Activated CD8-positive, alpha-beta T cell treated with anti-CD3 and anti-CD28 coated beads for 36 hours (primary cell): ENCODE data around the gene TTR. TPM values are rescaled to one million over a fixed set of nuclear protein-coding genes. Genes with fewer than 3 reads are reported as not detected.
A peak's percentile ranks its signal among the peaks of the same experiment; 100 is the strongest.

Source experiments
- ATAC-seq: fragments of 200-7000 bp; cut with Tn5 transposase; one replicate; pipeline ENCODE4 v1.10.0; 2021; ENCODE audit warnings: mild to moderate bottlenecking, moderate library complexity
- CTCF ChIA-PET: fragments of 350-600 bp; sonication (Branson Sonifier 250); formaldehyde crosslinking; loops from one replicate; lab custom pipeline; 2021; ENCODE audit warnings: antibody characterized with exemption; lab: Charles Lee
- POLR2A ChIA-PET: fragments of 350-600 bp; sonication (Branson Sonifier 250); formaldehyde crosslinking; loops from one replicate; lab custom pipeline; 2021; ENCODE audit warnings: antibody characterized with exemption; lab: Charles Lee
- DNase-seq: peaks from one replicate; pipeline ENCODE4 v3.0.0-alpha.2; 2020
- H3K27ac Mint-ChIP-seq: one replicate; pipeline ENCODE4 v1.8.0; 2021; ENCODE audit warnings: mild to moderate bottlenecking, mixed read lengths
- H3K27me3 Mint-ChIP-seq: one replicate; pipeline ENCODE4 v1.8.0; 2021; ENCODE audit warnings: mixed read lengths
- H3K36me3 Mint-ChIP-seq: one replicate; pipeline ENCODE4 v1.8.0; 2021; ENCODE audit warnings: low read depth, mixed read lengths
- H3K4me1 Mint-ChIP-seq: one replicate; pipeline ENCODE4 v1.8.0; 2021; ENCODE audit warnings: low read depth, mixed read lengths
- H3K4me3 Mint-ChIP-seq: one replicate; pipeline ENCODE4 v1.8.0; 2021; ENCODE audit warnings: mild to moderate bottlenecking, moderate library complexity, mixed read lengths
- H3K9me3 Mint-ChIP-seq: one replicate; pipeline ENCODE4 v1.8.0; 2021; ENCODE audit warnings: mixed read lengths
- intact Hi-C: fragments of 100-400 bp; cut with micrococcal nuclease; formaldehyde crosslinking; loops from one replicate; pipeline ENCODE4 v1.10.0; 2022
- total RNA-seq, 2 experiments: library from RNA; stranded (reverse); gene quantifications; one replicate each; pipeline ENCODE4 v1.2.3, GENCODE V29; 2021
- TF ChIP-seq, protein P1 (sequence below): fragments of 200-600 bp; IDR thresholded peaks from one replicate; pipeline ENCODE4 v1.8.0; 2022; ENCODE audit warnings: antibody characterized with exemption, mild to moderate bottlenecking

TTR gene
- total RNA-seq, 2 experiments from 2014 or later = not detected

DNA sequence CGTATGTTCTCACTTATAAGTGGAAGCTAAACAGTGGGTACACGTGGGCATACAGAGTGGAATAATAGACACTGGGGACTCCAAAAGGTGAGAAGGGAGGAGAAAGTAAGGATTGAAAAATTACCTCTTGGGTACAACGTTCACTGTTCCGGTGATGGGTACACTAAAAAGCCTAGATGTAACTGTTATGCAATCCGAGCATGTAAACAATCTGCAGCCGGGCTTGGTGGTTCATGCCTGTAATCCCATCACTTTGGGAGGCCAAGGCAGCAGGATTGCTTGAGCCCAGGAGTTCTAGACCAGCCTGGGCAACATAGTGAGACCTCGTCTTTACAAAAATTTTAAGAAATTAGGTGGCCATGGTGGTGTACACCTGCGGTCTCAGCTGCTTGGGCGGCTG, 33.1 kb upstream of the TTR start:
- Mint-ChIP-seq H3K9me3 (no peaks in the 10 kb centered on the region), H3K36me3 (no peaks in the 10 kb centered on the region), H3K4me1 (no peaks in the 10 kb centered on the region), H3K27ac (no peak overlapping the region), H3K27me3 (peaks cover 4% of the 10 kb centered on the region), H3K4me3 (no peak overlapping the region)
- ChIA-PET POLR2A (no interaction called here), CTCF (interaction anchor here (7.4 kb wide), 1 partner anchor 165 kb away, joined by 94 read pairs; no protein-coding TSS in a partner anchor)
- TF ChIP-seq, protein P1, sequence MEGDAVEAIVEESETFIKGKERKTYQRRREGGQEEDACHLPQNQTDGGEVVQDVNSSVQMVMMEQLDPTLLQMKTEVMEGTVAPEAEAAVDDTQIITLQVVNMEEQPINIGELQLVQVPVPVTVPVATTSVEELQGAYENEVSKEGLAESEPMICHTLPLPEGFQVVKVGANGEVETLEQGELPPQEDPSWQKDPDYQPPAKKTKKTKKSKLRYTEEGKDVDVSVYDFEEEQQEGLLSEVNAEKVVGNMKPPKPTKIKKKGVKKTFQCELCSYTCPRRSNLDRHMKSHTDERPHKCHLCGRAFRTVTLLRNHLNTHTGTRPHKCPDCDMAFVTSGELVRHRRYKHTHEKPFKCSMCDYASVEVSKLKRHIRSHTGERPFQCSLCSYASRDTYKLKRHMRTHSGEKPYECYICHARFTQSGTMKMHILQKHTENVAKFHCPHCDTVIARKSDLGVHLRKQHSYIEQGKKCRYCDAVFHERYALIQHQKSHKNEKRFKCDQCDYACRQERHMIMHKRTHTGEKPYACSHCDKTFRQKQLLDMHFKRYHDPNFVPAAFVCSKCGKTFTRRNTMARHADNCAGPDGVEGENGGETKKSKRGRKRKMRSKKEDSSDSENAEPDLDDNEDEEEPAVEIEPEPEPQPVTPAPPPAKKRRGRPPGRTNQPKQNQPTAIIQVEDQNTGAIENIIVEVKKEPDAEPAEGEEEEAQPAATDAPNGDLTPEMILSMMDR = no peak
- intact Hi-C loops = loop anchor here (5.0 kb wide), 1 partner anchor 259 kb away; no protein-coding TSS in a partner anchor
- ATAC-seq = no peak
- DNase-seq = no peak

DNA sequence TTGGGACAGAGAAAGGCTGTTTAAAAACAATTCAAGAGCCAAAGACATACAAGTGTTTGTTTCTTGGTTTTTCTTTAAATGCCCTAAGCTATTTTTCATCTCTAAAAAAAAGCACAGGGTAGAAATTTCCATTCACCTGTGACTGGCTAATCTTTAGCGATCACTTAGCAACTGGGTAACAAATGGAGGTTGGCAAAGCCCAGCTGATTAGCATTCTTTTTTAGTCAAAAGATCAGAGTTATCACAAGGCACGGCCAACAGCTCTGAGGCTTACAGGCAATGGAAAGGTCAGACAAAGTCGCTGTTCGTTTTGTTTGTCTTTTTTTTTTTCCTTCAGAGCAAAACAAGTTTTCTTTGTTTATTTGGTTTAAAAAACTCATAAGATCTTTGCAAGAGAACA, 29.0 kb upstream of the TTR start:
- CTCF ChIA-PET = interaction anchor here (1.3 to 3.0 kb wide), 2 partner anchors 138 to 160 kb away, joined by 3 to 14 read pairs; no protein-coding TSS in a partner anchor
- POLR2A ChIA-PET = no interaction called here
- DNase-seq (no peak), ATAC-seq (no peak)
- H3K4me3 Mint-ChIP-seq = no peak overlapping the region
- H3K4me1 Mint-ChIP-seq = no peaks in the 10 kb centered on the region
- H3K9me3 Mint-ChIP-seq = no peaks in the 10 kb centered on the region
- peaks cover 4% of the 10 kb centered on the region for H3K27me3 Mint-ChIP-seq
- no peak overlapping the region for H3K27ac Mint-ChIP-seq
- intact Hi-C loops = no loop called here
- TF ChIP-seq, protein P1 = no peak
- H3K36me3 Mint-ChIP-seq = no peaks in the 10 kb centered on the region

DNA sequence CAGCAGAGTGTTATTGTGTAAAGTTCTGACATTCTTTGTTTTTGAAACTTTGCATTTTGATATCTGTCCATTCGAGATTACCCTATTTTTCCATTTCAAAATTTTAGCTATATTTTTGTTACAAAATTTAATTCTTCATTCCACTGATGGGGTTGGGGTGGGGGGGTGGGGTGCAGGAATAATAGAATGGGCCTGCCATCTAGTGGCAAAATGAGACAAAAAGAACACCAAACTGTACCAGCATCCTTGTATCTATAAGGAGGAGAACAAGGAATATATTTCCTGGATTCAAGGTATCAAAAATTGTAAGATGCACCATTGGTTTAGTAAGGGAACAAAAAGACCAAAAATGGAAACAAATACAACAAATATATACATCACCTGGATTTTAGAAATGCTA, 27.9 kb upstream of the TTR start:
- no peak overlapping the region for H3K4me3 Mint-ChIP-seq
- DNase-seq = no peak
- intact Hi-C loops = no loop called here
- ChIA-PET CTCF (interaction anchor here (0.7 to 3.0 kb wide), 6 partner anchors 8 to 328 kb away, joined by 3 to 14 read pairs (median 4); no protein-coding TSS in a partner anchor), POLR2A (no interaction called here)
- ATAC-seq = no peak
- H3K36me3 Mint-ChIP-seq = no peaks in the 10 kb centered on the region
- no peaks in the 10 kb centered on the region for H3K9me3 Mint-ChIP-seq
- peaks cover 4% of the 10 kb centered on the region for H3K27me3 Mint-ChIP-seq
- TF ChIP-seq, protein P1 = peak; percentile 12
- H3K27ac Mint-ChIP-seq = no peak overlapping the region
- no peaks in the 10 kb centered on the region for H3K4me1 Mint-ChIP-seq

DNA sequence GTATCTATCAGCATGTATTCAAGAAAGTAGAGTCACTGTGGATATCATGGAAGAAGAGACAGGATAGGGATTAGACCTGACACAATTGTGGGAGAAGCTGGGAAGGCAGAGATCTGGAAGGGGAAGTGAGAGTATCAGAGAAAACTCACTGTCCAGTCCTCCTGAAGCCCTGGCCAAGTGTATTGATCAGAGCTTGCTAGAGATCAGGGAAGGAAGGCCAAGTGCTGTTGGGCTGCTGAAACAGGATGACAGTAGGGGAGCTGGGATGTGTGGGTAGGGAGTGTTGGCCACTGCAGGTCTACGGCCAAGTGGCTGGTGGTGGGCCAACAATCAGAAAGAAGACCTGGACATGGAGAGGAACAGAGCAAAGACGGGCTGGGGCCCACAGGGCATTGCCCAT, 26.3 kb upstream of the TTR start:
- no peak for ATAC-seq

DNA sequence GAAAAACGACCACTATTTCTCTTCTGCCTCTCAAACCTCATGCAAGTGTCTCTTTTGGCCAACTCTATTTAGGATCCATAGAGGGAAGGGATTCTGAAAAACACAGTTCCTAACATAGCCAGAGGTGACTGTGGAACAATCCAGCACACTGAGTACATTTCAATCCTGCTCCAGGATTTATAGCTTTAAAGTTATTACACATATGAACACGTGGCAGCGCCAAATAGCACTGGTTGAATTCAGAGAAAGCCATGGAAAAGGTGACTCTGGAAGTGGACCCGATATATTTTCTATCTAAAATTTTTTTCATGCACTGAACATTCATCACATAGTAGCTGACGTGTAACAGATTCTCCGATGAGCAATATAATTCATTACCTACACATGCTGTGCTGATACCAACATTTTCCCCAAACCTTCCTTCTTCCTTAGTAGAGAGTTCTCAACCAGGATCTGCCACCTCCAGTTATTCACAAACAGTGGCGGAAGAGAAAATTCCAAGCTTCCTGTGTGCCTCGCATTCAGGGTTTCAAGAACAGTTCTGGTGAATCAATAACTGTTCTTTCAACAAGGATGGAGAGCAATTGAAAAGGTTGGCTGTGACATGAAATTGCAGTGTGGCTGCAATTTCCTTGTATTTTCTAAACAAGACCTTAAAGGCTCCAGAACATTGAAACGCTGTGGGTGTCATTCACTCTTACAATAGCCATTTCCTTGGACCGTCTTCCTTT, 25.7 kb upstream of the TTR start:
- intact Hi-C loops = no loop called here
- Mint-ChIP-seq H3K9me3 (no peaks in the 10 kb centered on the region), H3K36me3 (no peaks in the 10 kb centered on the region), H3K4me1 (no peaks in the 10 kb centered on the region), H3K27ac (no peak overlapping the region), H3K27me3 (peaks cover 4% of the 10 kb centered on the region), H3K4me3 (no peak overlapping the region)
- ChIA-PET CTCF (no interaction called here), POLR2A (no interaction called here)
- DNase-seq = no peak
- TF ChIP-seq, protein P1 = no peak
- no peak for ATAC-seq

More for the DNA sequence above, 26.3 kb upstream of the TTR start:
- ChIA-PET CTCF (no interaction called here), POLR2A (no interaction called here)
- Mint-ChIP-seq H3K9me3 (no peaks in the 10 kb centered on the region), H3K4me1 (no peaks in the 10 kb centered on the region), H3K36me3 (no peaks in the 10 kb centered on the region), H3K27ac (no peak overlapping the region), H3K4me3 (no peak overlapping the region), H3K27me3 (peaks cover 4% of the 10 kb centered on the region)
- intact Hi-C loops = no loop called here
- no peak for DNase-seq
- TF ChIP-seq, protein P1 = no peak
